SK-N-MC (cell line): ENCODE results near the gene SLC6A12.

Source experiments
- DNase-seq: peaks from one replicate; pipeline ENCODE4 v3.0.0-alpha.2; 2011; ENCODE audit warnings: low read depth, low spot score
- H3K27ac ChIP-seq: fragments of 200-600 bp; sonication (generic); 2 replicates; pipeline ENCODE4 v1.5.1; 2016; ENCODE audit warnings: mixed run types
- H3K36me3 ChIP-seq: fragments of 200-600 bp; sonication (generic); 2 replicates; pipeline ENCODE4 v1.6.1; 2017; ENCODE audit warnings: antibody characterized with exemption, low read length, mixed read lengths; ENCODE audit not compliant: insufficient read depth
- H3K4me3 ChIP-seq: fragments of 200-600 bp; sonication (generic); 2 replicates; pipeline ENCODE4 v1.5.1; 2016
- H3K9ac ChIP-seq: fragments of 200-600 bp; sonication (generic); 2 replicates; pipeline ENCODE4 v1.8.0; 2017; ENCODE audit warnings: mixed run types, mixed read lengths; ENCODE audit not compliant: insufficient read length
- H3K9me3 ChIP-seq: fragments of 200-600 bp; sonication (generic); 2 replicates; pipeline ENCODE4 v1.6.1; 2017; ENCODE audit warnings: low read depth, mild to moderate bottlenecking, antibody characterized with exemption, low read length, moderate library complexity, mixed read lengths
- EZH2 ChIP-seq: fragments of 200-600 bp; sonication (generic); IDR thresholded peaks from one replicate; pipeline ENCODE4 v1.6.1; 2017; ENCODE audit warnings: antibody characterized with exemption
- FOXP2 ChIP-seq: optimal IDR thresholded peaks from 2 replicates; pipeline ENCODE3; 2011; ENCODE audit warnings: mild to moderate bottlenecking, moderate library complexity; ENCODE audit not compliant: insufficient read depth; ENCODE audit errors: extremely low read length, control extremely low read depth
- POLR2AphosphoS5 ChIP-seq: IDR thresholded peaks from 2 replicates; pipeline ENCODE4 v1.6.1; 2012; ENCODE audit warnings: mild to moderate bottlenecking, low read depth, low read length, borderline replicate concordance

The SLC6A12 gene

DNA sequence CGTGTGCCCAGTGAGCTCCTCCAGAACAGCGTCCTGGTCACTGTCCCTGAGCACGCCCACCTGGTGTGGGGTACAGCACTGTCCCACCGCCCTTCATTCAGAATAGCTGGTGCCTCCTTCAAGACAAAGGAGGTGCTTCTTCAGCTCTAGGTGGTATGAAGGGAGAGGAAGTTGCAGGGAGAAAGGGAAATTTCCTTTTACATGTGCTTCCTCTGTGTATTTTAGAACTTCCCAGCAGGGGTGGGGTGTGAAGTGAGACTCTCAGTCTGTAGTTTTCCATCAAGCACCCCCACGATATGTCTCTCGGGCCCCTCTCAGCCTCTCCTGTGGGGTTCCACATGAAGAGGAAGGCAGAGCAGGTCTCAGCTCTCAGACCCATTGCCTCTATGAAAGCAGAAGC, 1.2 kb upstream of the SLC6A12 start:
- Histone ChIP-seq H3K9me3 (no peaks in the 10 kb centered on the region), H3K36me3 (no peaks in the 10 kb centered on the region), H3K9ac (no peak overlapping the region), H3K4me3 (no peak overlapping the region), H3K27ac (no peak overlapping the region)
- TF ChIP-seq EZH2 = no peak
- TF ChIP-seq POLR2AphosphoS5 = no peak
- TF ChIP-seq FOXP2 = no peak
- no peak for DNase-seq

- Histone ChIP-seq H3K4me3 (no peak overlapping the region), H3K27ac (no peak overlapping the region), H3K36me3 (no peaks in the 10 kb centered on the region), H3K9ac (no peak overlapping the region), H3K9me3 (no peaks in the 10 kb centered on the region)
- DNase-seq = no peak
- TF ChIP-seq POLR2AphosphoS5 (no peak), FOXP2 (no peak), EZH2 (no peak)
Observed at GRCh38 chr12:213527-213932, 427 bp downstream of the SLC6A12 start.

GRCh38 chr12:212715-213526, 1.0 kb downstream of the SLC6A12 start:
- H3K9ac ChIP-seq = no peak overlapping the region
- TF ChIP-seq FOXP2 = no peak
- DNase-seq = no peak
- H3K27ac ChIP-seq = no peak overlapping the region
- H3K4me3 ChIP-seq = no peak overlapping the region
- no peaks in the 10 kb centered on the region for H3K9me3 ChIP-seq
- no peaks in the 10 kb centered on the region for H3K36me3 ChIP-seq

DNA sequence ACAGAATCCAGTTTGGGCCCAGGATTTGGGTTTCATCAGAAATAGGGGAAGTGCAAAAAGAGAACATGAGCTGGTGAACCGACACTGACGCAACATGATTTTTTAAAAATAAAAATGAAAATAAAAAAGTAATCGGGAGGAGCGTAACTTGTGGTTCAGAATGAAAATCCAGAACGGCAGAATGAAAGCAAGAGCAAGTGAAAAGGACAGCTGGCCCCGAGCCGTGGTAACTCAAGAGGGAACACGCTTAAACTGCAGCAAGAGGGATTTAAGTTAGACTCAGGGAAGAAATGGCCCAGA, 1.6 kb downstream of the SLC6A12 start:
- DNase-seq = no peak
- Histone ChIP-seq H3K9ac (no peak overlapping the region), H3K36me3 (no peaks in the 10 kb centered on the region), H3K9me3 (no peaks in the 10 kb centered on the region), H3K27ac (no peak overlapping the region), H3K4me3 (no peak overlapping the region)
- TF ChIP-seq POLR2AphosphoS5 (no peak), EZH2 (no peak), FOXP2 (no peak)

DNA sequence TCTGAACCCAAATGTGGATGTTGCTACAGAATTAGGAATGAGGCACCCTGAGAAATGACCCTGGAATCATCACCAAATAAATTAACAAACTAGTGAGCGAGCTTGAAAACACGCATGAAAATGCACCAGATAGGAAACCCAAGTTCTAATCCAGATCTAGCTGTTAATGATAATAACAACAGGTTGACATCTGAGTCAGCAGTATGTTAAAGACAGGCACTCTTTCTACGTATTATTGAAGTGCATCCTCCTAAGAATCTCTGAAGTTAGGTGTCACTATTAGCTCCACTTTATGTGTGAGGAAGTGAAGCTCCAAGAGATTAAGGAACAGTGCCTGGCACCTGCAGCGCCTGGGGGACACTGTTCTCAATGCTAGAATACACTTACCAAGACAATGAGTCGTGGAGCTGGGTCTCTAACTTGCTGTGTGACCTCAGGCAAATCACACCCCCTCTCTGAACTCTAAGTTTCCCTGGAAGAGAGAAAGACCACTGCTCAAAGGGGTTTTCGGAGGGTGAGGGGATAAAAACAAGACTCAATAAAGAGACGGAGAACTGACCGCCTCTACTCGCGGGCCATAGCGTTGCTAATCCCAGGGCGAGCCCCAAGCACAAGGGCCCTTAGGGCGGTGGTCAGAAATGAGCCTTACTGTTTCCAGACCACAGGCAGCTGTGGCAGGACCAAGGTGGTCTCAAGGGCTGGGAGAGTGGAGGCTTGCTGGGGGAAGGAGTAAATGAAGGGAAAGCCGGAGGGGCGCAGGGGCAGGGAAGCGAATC, 2.1 kb downstream of the SLC6A12 start:
- no peak overlapping the region for H3K4me3 ChIP-seq
- TF ChIP-seq EZH2 = no peak
- no peak for TF ChIP-seq POLR2AphosphoS5
- TF ChIP-seq FOXP2 = no peak
- no peak overlapping the region for H3K9ac ChIP-seq
- H3K27ac ChIP-seq = no peak overlapping the region
- DNase-seq = no peak
- H3K9me3 ChIP-seq = no peaks in the 10 kb centered on the region
- H3K36me3 ChIP-seq = no peaks in the 10 kb centered on the region

DNA sequence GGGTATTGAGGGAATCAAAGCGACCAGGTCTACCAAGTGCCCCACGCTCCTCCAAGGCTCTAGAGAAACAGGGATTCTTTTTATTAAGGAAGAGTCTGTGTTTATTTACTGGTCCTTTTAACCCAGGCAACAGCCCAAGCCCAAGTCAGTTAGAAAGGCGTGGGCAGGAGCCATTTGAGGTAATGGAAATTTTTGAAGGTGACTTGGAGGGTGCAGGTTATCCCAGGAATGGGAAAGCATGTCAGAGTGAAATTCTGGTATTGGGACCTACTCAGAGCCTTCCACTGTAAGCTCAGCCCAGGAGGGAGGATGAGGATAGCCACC, 2.9 kb downstream of the SLC6A12 start:
- no peaks in the 10 kb centered on the region for H3K36me3 ChIP-seq
- no peak overlapping the region for H3K4me3 ChIP-seq
- TF ChIP-seq POLR2AphosphoS5 = no peak
- no peak overlapping the region for H3K9ac ChIP-seq
- H3K9me3 ChIP-seq = no peaks in the 10 kb centered on the region
- no peak overlapping the region for H3K27ac ChIP-seq
- DNase-seq = no peak

- TF ChIP-seq EZH2 (no peak), POLR2AphosphoS5 (no peak)
- no peak for DNase-seq
- H3K9me3 ChIP-seq = no peaks in the 10 kb centered on the region
- H3K9ac ChIP-seq = no peak overlapping the region
- H3K27ac ChIP-seq = no peak overlapping the region
- no peaks in the 10 kb centered on the region for H3K36me3 ChIP-seq
- no peak overlapping the region for H3K4me3 ChIP-seq
Observed at GRCh38 chr12:210277-211141, 3.4 kb downstream of the SLC6A12 start.

GRCh38 chr12:209851-210250, 4.1 kb downstream of the SLC6A12 start:
- no peak overlapping the region for H3K9ac ChIP-seq
- DNase-seq = no peak
- no peaks in the 10 kb centered on the region for H3K36me3 ChIP-seq
- H3K4me3 ChIP-seq = no peak overlapping the region
- TF ChIP-seq FOXP2 (no peak), EZH2 (no peak)
- no peak overlapping the region for H3K27ac ChIP-seq
- H3K9me3 ChIP-seq = no peaks in the 10 kb centered on the region
